ENCODE results near the gene SLC47A1. TPM values are rescaled to one million over a fixed set of nuclear protein-coding genes. Genes with fewer than 3 reads are reported as not detected.

SLC47A1 gene
- total and polyA plus RNA-seq, 2 of the 13 experiments (the other 11 are each of a cell fraction or from before 2014, with no cell fraction given) = 42.1 to 67.5 TPM

DNA sequence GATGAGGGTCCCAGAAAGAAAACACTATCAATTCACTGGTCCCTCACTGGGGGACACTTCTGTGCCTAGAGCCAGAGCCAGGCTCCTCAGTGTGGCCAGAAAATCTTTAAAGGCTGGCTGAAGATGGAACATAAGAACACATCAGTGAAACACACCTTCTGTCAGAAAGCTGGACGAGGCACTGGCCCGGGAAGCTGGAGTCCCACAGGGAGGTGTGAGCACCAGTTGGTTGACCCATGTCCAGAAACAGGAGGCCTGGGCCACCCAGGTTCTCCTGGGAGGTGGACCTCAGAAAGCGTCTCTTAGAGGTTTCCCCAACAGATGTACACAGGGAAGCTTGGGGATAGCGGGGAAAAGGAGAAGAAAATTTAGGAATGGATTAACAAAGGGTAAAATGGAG is 58.7 kb downstream of the SLC47A1 start:
- no TSS peak for BruUV-seq (replicated peaks)
- CTCF ChIA-PET (ENCODE audit: low intra/inter-chr PET ratio, low total read pairs) = no interaction called here
- Histone ChIP-seq H3K79me2 (ENCODE audit: insufficient read depth, low read length) (no peaks in the 10 kb centered on the region), H3K36me3 (replicated peaks in 1 of 2; ENCODE audit: control insufficient read depth in 1 of 2, insufficient read depth in 2 of 2, low read length in 2 of 2) (no peaks in the 10 kb centered on the region), H3K27me3 (ENCODE audit: control insufficient read depth in 1 of 2, insufficient read depth in 2 of 2, low read length in 2 of 2) (no peaks in the 10 kb centered on the region), H2AFZ (ENCODE audit: low read length) (no peak overlapping the region), H3K4me2 (ENCODE audit: low read depth, low read length) (no peak overlapping the region), H4K20me1 (ENCODE audit: insufficient read depth, low read length) (no peaks in the 10 kb centered on the region), H3K4me1 (ENCODE audit: insufficient read depth, low read length) (peaks cover 14% of the 10 kb centered on the region), H3K9ac (ENCODE audit: insufficient read depth, low read depth, low read length) (no peak overlapping the region), H3K9me3 (ENCODE audit: low read length) (no peaks in the 10 kb centered on the region), H3K4me3 (replicated peaks in 1 of 3; ENCODE audit: insufficient read depth in 1 of 3, low read depth in 2 of 3, low read length in 3 of 3) (no peak overlapping the region), H3K27ac (ENCODE audit: extremely low read length, insufficient read depth, low read length) (no peak overlapping the region)
- ATAC-seq = no peak
- DNase-seq (ENCODE audit: low spot score) = no peak
- POLR2A ChIA-PET = no interaction called here
- intact Hi-C loops (cut with micrococcal nuclease; ENCODE audit: unreplicated experiment) = loop anchor here (10.0 kb wide), 1 partner anchor 52 kb away; the partner anchor contains the start of gene ALDH3A2
- no peak for FAIRE-seq
- TF ChIP-seq ZMYM4 (CRISPR knock-in tag; IDR thresholded peaks at IDR 0.05) (no peak), NCOA2 (CRISPR knock-in tag; IDR thresholded peaks at IDR 0.05) (no peak), RAD21 (CRISPR knock-in tag; IDR thresholded peaks at IDR 0.05) (no peak), ZNF646 (CRISPR knock-in tag; IDR thresholded peaks at IDR 0.05) (no peak), FOXK1 (CRISPR knock-in tag; IDR thresholded peaks at IDR 0.05; ENCODE audit: borderline replicate concordance, low read depth) (no peak), IRF2 (CRISPR knock-in tag; IDR thresholded peaks at IDR 0.05) (no peak), SP1 (IDR thresholded peaks at IDR 0.05) (no peak), SP1 (CRISPR knock-in tag; IDR thresholded peaks at IDR 0.05) (no peak)
- TF ChIP-seq, protein P1, sequence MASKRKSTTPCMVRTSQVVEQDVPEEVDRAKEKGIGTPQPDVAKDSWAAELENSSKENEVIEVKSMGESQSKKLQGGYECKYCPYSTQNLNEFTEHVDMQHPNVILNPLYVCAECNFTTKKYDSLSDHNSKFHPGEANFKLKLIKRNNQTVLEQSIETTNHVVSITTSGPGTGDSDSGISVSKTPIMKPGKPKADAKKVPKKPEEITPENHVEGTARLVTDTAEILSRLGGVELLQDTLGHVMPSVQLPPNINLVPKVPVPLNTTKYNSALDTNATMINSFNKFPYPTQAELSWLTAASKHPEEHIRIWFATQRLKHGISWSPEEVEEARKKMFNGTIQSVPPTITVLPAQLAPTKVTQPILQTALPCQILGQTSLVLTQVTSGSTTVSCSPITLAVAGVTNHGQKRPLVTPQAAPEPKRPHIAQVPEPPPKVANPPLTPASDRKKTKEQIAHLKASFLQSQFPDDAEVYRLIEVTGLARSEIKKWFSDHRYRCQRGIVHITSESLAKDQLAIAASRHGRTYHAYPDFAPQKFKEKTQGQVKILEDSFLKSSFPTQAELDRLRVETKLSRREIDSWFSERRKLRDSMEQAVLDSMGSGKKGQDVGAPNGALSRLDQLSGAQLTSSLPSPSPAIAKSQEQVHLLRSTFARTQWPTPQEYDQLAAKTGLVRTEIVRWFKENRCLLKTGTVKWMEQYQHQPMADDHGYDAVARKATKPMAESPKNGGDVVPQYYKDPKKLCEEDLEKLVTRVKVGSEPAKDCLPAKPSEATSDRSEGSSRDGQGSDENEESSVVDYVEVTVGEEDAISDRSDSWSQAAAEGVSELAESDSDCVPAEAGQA (IDR thresholded peaks at IDR 0.05; ENCODE audit: low read depth) = no peak
- TF ChIP-seq, protein P1 (CRISPR knock-in tag; IDR thresholded peaks at IDR 0.05; ENCODE audit: borderline replicate concordance) = no peak
- in situ Hi-C loops (cut with HindIII; ENCODE audit: extremely low pct_ligation_motif_present, low pct_unique_long_range_greater_than_20kb) = no loop called here
- WGBS (ENCODE audit: low lambda C conversion rate) = 91% methylated on average over 4 of the region's 4 CpGs
